Keratinocyte (primary cell): ENCODE data around the gene TTC28. TPM values are rescaled to one million over a fixed set of nuclear protein-coding genes. Genes with fewer than 3 reads are reported as not detected.
"Not testable (repeated sequence)": the region's sequence is repeated elsewhere in the genome, so short reads cannot be mapped to it uniquely, and the experiment has no call there.

Source experiments
- DNase-seq: peaks from one replicate; pipeline ENCODE4 v3.0.0-alpha.2; 2011; ENCODE audit warnings: low read depth, missing footprints, low spot score
- FAIRE-seq: peaks from 2 replicates; lab custom pipeline; 2011; peaks lifted over from hg19 to GRCh38; lab: Jason Lieb, UNC
- H2AFZ ChIP-seq: 2 replicates; pipeline ENCODE4 v1.6.0; 2012; ENCODE audit warnings: low read length, control low read depth, inconsistent platforms; ENCODE audit not compliant: control insufficient read depth
- H3K27ac ChIP-seq: 2 replicates; pipeline ENCODE4 v1.5.1; 2011; ENCODE audit warnings: low read length; ENCODE audit not compliant: control insufficient read depth, insufficient read depth
- H3K27me3 ChIP-seq: 3 replicates; pipeline ENCODE4 v1.6.0; 2011; ENCODE audit warnings: low read length; ENCODE audit not compliant: control insufficient read depth, insufficient read depth; ENCODE audit errors: extremely low read depth
- H3K36me3 ChIP-seq, 2 experiments: 2 replicates in 1 of 2; 3 replicates in 1 of 2; pipeline ENCODE4 v1.5.1; 2011; ENCODE audit warnings: low read length in 2 of 2, mild to moderate bottlenecking in 1 of 2; ENCODE audit not compliant: control insufficient read depth in 2 of 2, insufficient read depth in 2 of 2; ENCODE audit errors: extremely low read depth in 1 of 2
- H3K4me1 ChIP-seq: 3 replicates; pipeline ENCODE4 v1.5.1; 2011; ENCODE audit warnings: low read length; ENCODE audit not compliant: control insufficient read depth, insufficient read depth; ENCODE audit errors: extremely low read depth
- H3K4me2 ChIP-seq: 3 replicates; pipeline ENCODE4 v1.6.0; 2011; ENCODE audit warnings: low read depth, low read length; ENCODE audit not compliant: control insufficient read depth, insufficient read depth; ENCODE audit errors: extremely low read depth
- H3K4me3 ChIP-seq, 3 experiments: fragments of 200-600 bp in 1 of 3; sonication (generic) in 1 of 3; 2 replicates in 2 of 3; 3 replicates in 1 of 3; pipeline ENCODE4 v1.5.1; 2011 to 2016; ENCODE audit warnings: low read length in 3 of 3, mild to moderate bottlenecking in 3 of 3, control low read depth in 2 of 3, inconsistent platforms in 1 of 3, low read depth in 1 of 3, mixed read lengths in 1 of 3, mixed run types in 1 of 3, moderate library complexity in 1 of 3; ENCODE audit not compliant: control insufficient read depth in 2 of 3, insufficient read depth in 2 of 3; ENCODE audit errors: extremely low read depth in 1 of 3
- H3K79me2 ChIP-seq: 2 replicates; pipeline ENCODE4 v1.6.0; 2012; ENCODE audit warnings: low read length; ENCODE audit not compliant: control insufficient read depth, insufficient read depth
- H3K9ac ChIP-seq: 3 replicates; pipeline ENCODE4 v1.6.0; 2011; ENCODE audit warnings: low read length; ENCODE audit not compliant: control insufficient read depth, insufficient read depth; ENCODE audit errors: extremely low read depth
- H3K9me1 ChIP-seq: 3 replicates; pipeline ENCODE4 v1.6.0; 2011; ENCODE audit warnings: low read length; ENCODE audit not compliant: control insufficient read depth, insufficient read depth; ENCODE audit errors: extremely low read depth
- H3K9me3 ChIP-seq: 2 replicates; pipeline ENCODE4 v1.5.1; 2012; ENCODE audit warnings: low read depth, low read length; ENCODE audit not compliant: control insufficient read depth
- H4K20me1 ChIP-seq: 3 replicates; pipeline ENCODE4 v1.6.0; 2011; ENCODE audit warnings: low read length; ENCODE audit not compliant: control insufficient read depth, insufficient read depth; ENCODE audit errors: extremely low read depth
- CTCF ChIP-seq, 3 experiments: IDR thresholded peaks in 1 of 3; conservative IDR thresholded peaks in 1 of 3; optimal IDR thresholded peaks in 1 of 3; 2 replicates in 2 of 3; 3 replicates in 1 of 3; pipeline versions ENCODE3 to v1.5.1; 2011; ENCODE audit warnings: low read length in 3 of 3, mild to moderate bottlenecking in 3 of 3, moderate library complexity in 2 of 3, control low read depth in 1 of 3, inconsistent platforms in 1 of 3; ENCODE audit not compliant: insufficient read depth in 2 of 3; ENCODE audit errors: extremely low read depth in 1 of 3
- EZH2 ChIP-seq: IDR thresholded peaks from one replicate; pipeline ENCODE4 v1.6.1; 2012; ENCODE audit warnings: inconsistent platforms, mild to moderate bottlenecking, low read length, moderate library complexity
- dilution Hi-C: fragments of 300-500 bp; cut with MboI; formaldehyde crosslinking; loops from one replicate; pipeline ENCODE4 v1.7.0; 2020; ENCODE audit warnings: low sequenced_read_pairs; ENCODE audit not compliant: extremely low pct_ligation_motif_present
- polyA plus RNA-seq, 5 experiments: library from polyadenylated mRNA; depleted of rRNA in 3 of 5; stranded (reverse) in 3 of 5; stranded (forward) in 1 of 5; unstranded in 1 of 5; fragments of >200 nt; gene quantifications; 1 replicate in 1 of 5; 2 replicates in 3 of 5; 3 replicates in 1 of 5; pipeline versions ENCODE4 v1.2.1 to v1.2.3, GENCODE V29; 2011 to 2012; ENCODE audit warnings: missing spikeins in 2 of 5, low read depth in 1 of 5, low replicate concordance in 1 of 5

The TTC28 gene
- polyA plus RNA-seq, 1 donor (not counting 4 experiments of a cell fraction or from before 2014, with no cell fraction given), result 0.66 TPM

- FAIRE-seq, result no peak
- dilution Hi-C loops, result no loop called here
Observed at GRCh38 chr22:28063656-28064055, 616.0 kb downstream of the TTC28 start.

GRCh38 chr22:28060594-28060993 lies 619.0 kb downstream of the TTC28 start:
- H3K9ac ChIP-seq, result not testable (repeated sequence)

More at GRCh38 chr22:28063656-28064055, 616.0 kb downstream of the TTC28 start:
- no peak overlapping the region for H2AFZ ChIP-seq
- TF ChIP-seq EZH2 (no peak), CTCF (optimal IDR thresholded peaks at IDR 0.05 in 1 of 3, IDR thresholded peaks at IDR 0.05 in 1 of 3, conservative IDR thresholded peaks at IDR 0.05 in 1 of 3; ENCODE audit: extremely low read depth in 1 of 3, insufficient read depth in 2 of 3, low read length in 3 of 3) (no peak)
- no peaks in the 10 kb centered on the region for H3K9me3 ChIP-seq
- no peaks in the 10 kb centered on the region for H3K4me1 ChIP-seq
- H3K4me3 ChIP-seq, result no peak overlapping the region
- no peaks in the 10 kb centered on the region for H3K36me3 ChIP-seq
- no peak for DNase-seq
- no peak overlapping the region for H3K9ac ChIP-seq
- no peak overlapping the region for H3K4me2 ChIP-seq
- H3K27ac ChIP-seq, result no peak overlapping the region
- no peaks in the 10 kb centered on the region for H3K79me2 ChIP-seq
- no peaks in the 10 kb centered on the region for H3K27me3 ChIP-seq
- no peaks in the 10 kb centered on the region for H4K20me1 ChIP-seq
- no peaks in the 10 kb centered on the region for H3K9me1 ChIP-seq

GRCh38 chr22:28058036-28058435 lies 621.6 kb downstream of the TTC28 start:
- Histone ChIP-seq H3K27ac (no peak overlapping the region), H3K36me3 (no peaks in the 10 kb centered on the region), H3K9me1 (no peaks in the 10 kb centered on the region), H3K4me2 (no peak overlapping the region), H3K4me3 (no peak overlapping the region), H4K20me1 (no peaks in the 10 kb centered on the region), H3K27me3 (no peaks in the 10 kb centered on the region), H3K9ac (no peak overlapping the region), H2AFZ (no peak overlapping the region), H3K4me1 (no peaks in the 10 kb centered on the region), H3K9me3 (no peaks in the 10 kb centered on the region), H3K79me2 (no peaks in the 10 kb centered on the region)
- no peak for DNase-seq
- dilution Hi-C loops, result no loop called here
- no peak for FAIRE-seq
- TF ChIP-seq CTCF (optimal IDR thresholded peaks at IDR 0.05 in 1 of 3, IDR thresholded peaks at IDR 0.05 in 1 of 3, conservative IDR thresholded peaks at IDR 0.05 in 1 of 3; ENCODE audit: extremely low read depth in 1 of 3, insufficient read depth in 2 of 3, low read length in 3 of 3), result no peak
- TF ChIP-seq EZH2, result no peak

More at GRCh38 chr22:28060594-28060993, 619.0 kb downstream of the TTC28 start:
- H3K27ac ChIP-seq, H3K36me3 ChIP-seq, H3K79me2 ChIP-seq, H3K4me2 ChIP-seq, H3K4me1 ChIP-seq, H3K4me3 ChIP-seq, FAIRE-seq, H3K9me3 ChIP-seq, H4K20me1 ChIP-seq, H2AFZ ChIP-seq, H3K27me3 ChIP-seq, H3K9me1 ChIP-seq, dilution Hi-C loops, DNase-seq: not testable (repeated sequence)
